Naive B cell (primary cell): ENCODE data around the gene FAM50A. TPM values are rescaled to one million over a fixed set of nuclear protein-coding genes. Genes with fewer than 3 reads are reported as not detected.

Experiments used
- ATAC-seq, 2 donors: fragments of 150-1000 bp; cut with Tn5 transposase; 2 replicates each; pipeline ENCODE4 v1.10.0; 2021; ENCODE audit warnings: low read depth in 2 of 2, mild to moderate bottlenecking in 2 of 2, moderate library complexity in 2 of 2
- DNase-seq: peaks from one replicate; pipeline ENCODE4 v3.0.0; 2022
- H3K27ac Mint-ChIP-seq, 6 donors: one replicate each; pipeline ENCODE4 v1.8.0; 2020 to 2022; ENCODE audit warnings: mild to moderate bottlenecking in 6 of 6, mixed read lengths in 6 of 6, moderate library complexity in 5 of 6, inconsistent platforms in 2 of 6
- H3K27me3 Mint-ChIP-seq, 3 donors: one replicate each; pipeline ENCODE4 v1.8.0; 2021 to 2022; ENCODE audit warnings: mixed read lengths in 3 of 3, mild to moderate bottlenecking in 1 of 3
- H3K36me3 Mint-ChIP-seq, 2 donors: one replicate each; pipeline ENCODE4 v1.8.0; 2020 to 2022; ENCODE audit warnings: mixed read lengths in 2 of 2, inconsistent platforms in 1 of 2, mild to moderate bottlenecking in 1 of 2
- H3K4me1 Mint-ChIP-seq, 3 donors: one replicate each; pipeline ENCODE4 v1.8.0; 2020 to 2022; ENCODE audit warnings: mixed read lengths in 3 of 3, inconsistent platforms in 1 of 3, mild to moderate bottlenecking in 1 of 3, moderate library complexity in 1 of 3
- H3K4me3 Mint-ChIP-seq, 8 donors: one replicate each; pipeline ENCODE4 v1.8.0; 2020 to 2022; ENCODE audit warnings: mild to moderate bottlenecking in 8 of 8, mixed read lengths in 8 of 8, moderate library complexity in 8 of 8, inconsistent platforms in 2 of 8
- H3K9me3 Mint-ChIP-seq, 7 donors: one replicate each; pipeline ENCODE4 v1.8.0; 2020 to 2022; ENCODE audit warnings: mixed read lengths in 7 of 7, mild to moderate bottlenecking in 5 of 7, inconsistent platforms in 2 of 7, moderate library complexity in 1 of 7
- polyA plus RNA-seq, 6 donors: library from polyadenylated mRNA; unstranded; fragments of 300-500 nt; fragmentation: Illumina TruSeq; gene quantifications; one replicate each; pipeline ENCODE4 v1.2.3, GENCODE V29; 2021; ENCODE audit warnings: low read depth in 6 of 6

FAM50A gene
- polyA plus RNA-seq, 6 donors from 2014 or later, result 23.8 to 35.2 (median 28.2) TPM

GRCh38 chrX:154448484-154448883, 4.5 kb downstream of the FAM50A start:
- Mint-ChIP-seq H3K36me3 (no peaks in the 10 kb centered on the region), H3K9me3 (no peaks in the 10 kb centered on the region), H3K27ac (no peak overlapping the region), H3K4me3 (peak overlapping the region in 1 of 8 donors; percentile 57), H3K27me3 (no peaks in the 10 kb centered on the region), H3K4me1 (peaks cover 5 to 10% (median 9%) of the 10 kb centered on the region in 3 donors)
- no peak for DNase-seq
- no peak for ATAC-seq

DNA sequence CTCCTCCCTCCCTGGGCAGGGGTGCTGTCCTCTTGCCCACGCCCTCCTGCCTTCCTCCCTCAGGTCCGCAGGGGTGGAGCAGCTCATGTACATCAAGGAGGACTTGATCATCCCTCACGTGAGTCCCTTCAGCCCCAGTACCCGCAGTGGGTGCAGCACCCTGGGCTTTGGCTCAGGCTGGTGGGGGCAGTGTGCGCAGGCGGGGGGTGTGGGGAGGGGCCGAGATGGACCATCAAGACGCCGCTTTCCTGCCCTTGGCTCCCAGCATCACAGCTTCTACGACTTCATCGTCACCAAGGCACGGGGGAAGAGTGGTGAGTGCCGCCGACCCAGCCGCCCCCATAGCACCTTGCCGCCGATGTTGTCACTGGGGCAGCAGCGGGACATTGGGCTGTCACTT, 5.7 kb downstream of the FAM50A start:
- H3K4me3 Mint-ChIP-seq, result peak overlapping the region in 1 of 8 donors; percentile 76
- DNase-seq, result no peak

DNA sequence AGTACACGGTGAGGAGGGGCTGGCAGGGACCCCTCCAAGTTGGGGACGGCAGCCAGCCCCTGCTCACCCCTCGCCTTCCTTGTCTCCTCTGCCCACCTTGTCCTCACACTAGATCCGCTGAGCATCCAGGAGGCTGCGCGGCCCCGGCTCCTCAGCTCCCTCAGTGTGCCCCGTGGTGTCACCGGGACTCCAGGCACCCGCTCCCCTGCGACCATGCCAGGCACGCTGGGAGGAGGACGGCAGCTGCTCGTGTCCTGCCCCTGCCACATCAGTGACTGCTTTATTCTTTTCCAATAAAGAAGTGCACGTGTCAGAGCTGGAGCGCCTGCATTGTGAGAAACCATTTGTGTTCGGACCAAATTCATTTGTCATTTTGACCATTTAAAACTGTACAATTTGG, 6.4 kb downstream of the FAM50A start:
- H3K36me3 Mint-ChIP-seq, result no peaks in the 10 kb centered on the region

More for the DNA sequence above, 5.7 kb downstream of the FAM50A start:
- Mint-ChIP-seq H3K27me3 (no peaks in the 10 kb centered on the region), H3K36me3 (no peaks in the 10 kb centered on the region), H3K4me1 (peaks cover 5 to 11% (median 6%) of the 10 kb centered on the region in 3 donors), H3K9me3 (peaks cover 0 to 2% (median 0%) of the 10 kb centered on the region in 7 donors), H3K27ac (no peak overlapping the region)
- no peak for ATAC-seq

DNA sequence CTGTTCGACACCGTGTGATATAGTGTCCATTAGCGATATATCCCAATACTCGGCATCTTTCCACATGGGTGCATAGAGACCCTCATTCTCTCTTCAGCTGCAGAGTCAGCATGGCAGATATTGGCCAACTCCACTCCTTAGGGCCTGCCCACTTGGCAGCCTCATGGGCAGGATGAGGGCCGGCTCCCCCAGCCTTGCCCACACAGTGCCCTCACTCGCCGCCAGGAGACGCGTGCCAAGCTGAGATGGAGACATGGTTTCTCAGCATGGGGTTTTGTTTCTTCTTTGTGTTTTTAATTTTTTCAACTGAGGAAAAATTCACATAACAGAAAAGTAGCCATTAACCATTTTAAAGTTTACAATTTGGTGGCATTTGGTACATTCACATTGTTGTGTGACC, 8.9 kb downstream of the FAM50A start:
- Mint-ChIP-seq H3K9me3 (peaks cover 0 to 7% (median 0%) of the 10 kb centered on the region in 7 donors), H3K4me3 (peak overlapping the region in 1 of 8 donors; percentile 12), H3K36me3 (no peaks in the 10 kb centered on the region), H3K4me1 (peaks cover 6 to 7% (median 6%) of the 10 kb centered on the region in 3 donors), H3K27me3 (no peaks in the 10 kb centered on the region), H3K27ac (peak overlapping the region in 1 of 6 donors; percentile 74)
- ATAC-seq (no peak), DNase-seq (no peak)

More for the DNA sequence above, 6.4 kb downstream of the FAM50A start:
- Mint-ChIP-seq H3K27ac (no peak overlapping the region), H3K9me3 (peaks cover 0 to 3% (median 0%) of the 10 kb centered on the region in 7 donors), H3K4me3 (no peak overlapping the region), H3K27me3 (no peaks in the 10 kb centered on the region), H3K4me1 (peaks cover 5 to 6% (median 6%) of the 10 kb centered on the region in 3 donors)
- no peak for DNase-seq
- ATAC-seq, result no peak

GRCh38 chrX:154457491-154458115, 13.7 kb downstream of the FAM50A start:
- Mint-ChIP-seq H3K4me3 (peak overlapping the region; percentile 86 to 97 (median 92)), H3K4me1 (peaks cover 11 to 28% (median 19%) of the 10 kb centered on the region in 3 donors), H3K9me3 (peaks cover 0 to 7% (median 0%) of the 10 kb centered on the region in 7 donors), H3K36me3 (no peaks in the 10 kb centered on the region), H3K27me3 (no peaks in the 10 kb centered on the region), H3K27ac (peak overlapping the region; percentile 69 to 97 (median 94))
- DNase-seq, result peak; percentile 73
- ATAC-seq, result peak; percentile 73 to 75

GRCh38 chrX:154458116-154458953, 14.4 kb downstream of the FAM50A start, which contains the start of gene PLXNA3:
Gene PLXNA3, plus strand, starts transcription at chrX:154458281. Its CDS starts 1,903 bp downstream, at chrX:154460184.
- no peaks in the 10 kb centered on the region for H3K36me3 Mint-ChIP-seq
- DNase-seq (peak; percentile 71), ATAC-seq (peak; percentile 79 to 82)
- peaks cover 11 to 28% (median 19%) of the 10 kb centered on the region in 3 donors for H3K4me1 Mint-ChIP-seq
- H3K9me3 Mint-ChIP-seq, result peaks cover 0 to 9% (median 0%) of the 10 kb centered on the region in 7 donors
- peak within 1 kb of the TSS; percentile 69 to 97 (median 94) for H3K27ac Mint-ChIP-seq
- H3K27me3 Mint-ChIP-seq, result no peaks in the 10 kb centered on the region
- peak within 1 kb of the TSS; percentile 86 to 97 (median 92) for H3K4me3 Mint-ChIP-seq

DNA sequence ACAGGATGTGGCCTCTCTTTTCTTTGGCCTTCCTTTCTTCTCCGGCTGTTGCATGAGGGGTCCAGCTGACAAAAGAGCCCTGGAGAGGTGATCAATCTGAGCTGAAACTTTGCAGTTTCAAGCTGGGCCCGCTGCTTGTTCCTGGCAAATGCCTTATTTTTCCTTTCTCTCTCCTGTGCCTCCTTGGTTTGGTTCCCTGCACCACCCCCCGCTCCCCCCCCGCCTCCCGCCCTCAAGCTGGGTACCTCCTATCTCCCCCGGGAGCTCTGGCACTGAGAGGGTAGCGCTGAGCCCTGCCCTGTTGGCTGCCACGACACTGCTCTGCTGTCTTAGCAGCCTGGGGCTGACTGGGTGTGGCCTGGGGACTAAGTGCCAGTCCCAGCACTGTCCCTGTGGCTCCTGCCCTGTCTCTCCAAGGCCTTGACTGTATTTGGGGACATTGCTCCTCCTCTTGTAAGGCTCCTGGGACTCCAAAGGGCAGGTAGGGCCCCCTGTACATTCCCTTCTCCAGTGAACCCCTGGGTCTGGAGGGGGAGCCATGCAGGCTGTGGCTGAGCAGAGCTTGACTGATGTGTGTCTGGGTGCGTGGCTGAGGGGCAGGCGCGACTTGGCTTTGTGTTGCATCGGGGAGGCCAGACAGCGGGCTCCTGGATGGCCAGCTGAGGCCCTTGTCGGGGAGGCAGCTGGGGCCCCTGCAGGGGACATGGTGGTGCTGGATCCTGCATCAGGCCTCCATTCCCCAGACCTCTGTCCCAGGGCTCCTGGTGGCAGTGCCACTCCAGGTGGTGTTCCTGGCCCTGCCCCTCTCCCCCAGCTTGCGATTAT, 15.2 kb downstream of the FAM50A start:
- peak overlapping the region; percentile 74 to 89 (median 84) for H3K4me3 Mint-ChIP-seq
- peaks cover 0 to 9% (median 0%) of the 10 kb centered on the region in 7 donors for H3K9me3 Mint-ChIP-seq
- no peaks in the 10 kb centered on the region for H3K27me3 Mint-ChIP-seq
- DNase-seq (no peak), ATAC-seq (peak in 1 of 2 donors; percentile 14)
- H3K36me3 Mint-ChIP-seq, result no peaks in the 10 kb centered on the region
- H3K27ac Mint-ChIP-seq, result peak overlapping the region in 4 of 6 donors; percentile 25 to 76 (median 64)
- peaks cover 11 to 28% (median 19%) of the 10 kb centered on the region in 3 donors for H3K4me1 Mint-ChIP-seq

DNA sequence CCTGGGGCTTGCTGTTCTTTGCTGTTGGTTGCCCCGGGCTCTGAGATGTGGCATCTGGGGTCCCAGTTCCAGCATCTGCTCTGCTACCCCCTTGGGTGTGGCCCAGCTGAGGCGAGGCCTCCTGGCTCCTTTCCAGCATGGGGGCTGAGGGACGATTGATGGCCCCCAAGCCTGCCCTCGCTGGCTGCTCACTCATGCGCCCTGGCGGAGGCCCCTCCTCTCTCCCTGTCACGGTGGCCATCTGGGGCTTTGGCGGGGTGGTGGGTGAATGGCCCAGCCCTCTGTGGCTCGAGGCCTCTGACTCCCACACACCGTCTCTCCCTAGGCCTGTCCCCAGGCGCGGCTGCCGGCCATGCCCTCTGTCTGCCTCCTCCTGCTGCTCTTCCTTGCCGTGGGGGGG, 15.9 kb downstream of the FAM50A start:
- H3K9me3 Mint-ChIP-seq, result peaks cover 0 to 9% (median 0%) of the 10 kb centered on the region in 7 donors
- peaks cover 9 to 28% (median 19%) of the 10 kb centered on the region in 3 donors for H3K4me1 Mint-ChIP-seq
- DNase-seq (no peak), ATAC-seq (no peak)
- no peaks in the 10 kb centered on the region for H3K27me3 Mint-ChIP-seq
- peak overlapping the region in 7 of 8 donors; percentile 29 to 89 (median 73) for H3K4me3 Mint-ChIP-seq
- no peaks in the 10 kb centered on the region for H3K36me3 Mint-ChIP-seq
- no peak overlapping the region for H3K27ac Mint-ChIP-seq

- H3K4me1 Mint-ChIP-seq, result peaks cover 9 to 28% (median 19%) of the 10 kb centered on the region in 3 donors
- no peak overlapping the region for H3K27ac Mint-ChIP-seq
- H3K4me3 Mint-ChIP-seq, result peak overlapping the region in 5 of 8 donors; percentile 5 to 74 (median 51)
- H3K36me3 Mint-ChIP-seq, result no peaks in the 10 kb centered on the region
- no peak for ATAC-seq
- H3K27me3 Mint-ChIP-seq, result no peaks in the 10 kb centered on the region
- peaks cover 0 to 7% (median 0%) of the 10 kb centered on the region in 7 donors for H3K9me3 Mint-ChIP-seq
- no peak for DNase-seq
Observed at GRCh38 chrX:154460326-154460725, 16.4 kb downstream of the FAM50A start.

DNA sequence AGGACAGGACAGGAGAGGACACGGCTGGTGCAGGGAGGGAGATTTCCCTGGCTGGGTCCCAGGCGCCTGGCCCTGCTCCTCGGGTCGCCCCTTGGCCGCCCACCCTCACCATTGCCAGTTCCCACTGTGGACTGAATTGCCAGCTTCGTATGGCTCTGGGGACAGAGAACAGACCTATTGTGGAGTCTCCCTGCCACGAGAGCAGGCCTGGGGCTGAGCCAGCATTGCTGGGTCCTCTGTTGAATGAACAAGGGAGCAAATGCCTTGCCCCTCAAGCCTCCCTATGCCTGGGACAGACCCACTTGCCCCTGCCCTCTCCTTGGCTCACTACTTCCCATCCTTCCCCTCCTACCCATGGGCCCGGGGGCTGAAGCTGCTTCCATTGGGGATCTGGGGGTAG, 18.5 kb downstream of the FAM50A start:
- DNase-seq (no peak), ATAC-seq (no peak)

DNA sequence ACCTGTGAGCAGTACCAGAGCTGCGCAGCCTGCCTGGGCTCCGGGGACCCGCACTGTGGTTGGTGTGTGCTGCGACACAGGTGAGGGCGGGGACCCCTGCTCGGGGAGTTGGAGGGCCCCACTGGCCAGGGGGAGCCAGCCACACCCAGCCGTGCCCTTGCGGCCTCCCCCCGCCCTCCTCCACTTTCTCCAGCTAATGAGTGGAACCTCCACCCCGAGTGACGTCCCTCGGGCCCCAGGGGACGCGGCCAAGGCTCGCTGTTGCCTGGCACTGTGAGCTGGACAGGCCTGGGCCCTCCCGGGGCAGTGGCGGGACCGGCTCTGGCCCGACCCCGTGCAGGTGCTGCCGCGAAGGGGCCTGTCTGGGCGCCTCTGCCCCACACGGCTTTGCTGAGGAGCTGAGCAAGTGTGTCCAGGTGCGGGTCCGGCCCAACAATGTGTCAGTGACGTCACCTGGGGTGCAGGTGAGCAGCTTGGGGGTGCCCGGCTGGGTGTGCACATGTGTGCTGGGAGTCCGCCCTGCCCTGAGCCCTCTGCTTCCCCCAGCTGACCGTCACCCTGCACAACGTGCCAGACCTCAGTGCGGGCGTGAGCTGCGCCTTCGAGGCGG, 19.8 kb downstream of the FAM50A start:
- Mint-ChIP-seq H3K36me3 (no peaks in the 10 kb centered on the region), H3K4me1 (peaks cover 4 to 21% (median 14%) of the 10 kb centered on the region in 3 donors), H3K4me3 (no peak overlapping the region)

More for the DNA sequence above, 18.5 kb downstream of the FAM50A start:
- peaks cover 6 to 24% (median 16%) of the 10 kb centered on the region in 3 donors for H3K4me1 Mint-ChIP-seq
- H3K27me3 Mint-ChIP-seq, result no peaks in the 10 kb centered on the region
- peaks cover 0 to 3% (median 0%) of the 10 kb centered on the region in 7 donors for H3K9me3 Mint-ChIP-seq
- no peaks in the 10 kb centered on the region for H3K36me3 Mint-ChIP-seq
- no peak overlapping the region for H3K27ac Mint-ChIP-seq
- H3K4me3 Mint-ChIP-seq, result no peak overlapping the region

GRCh38 chrX:154464806-154465365, 20.9 kb downstream of the FAM50A start:
- no peak overlapping the region for H3K4me3 Mint-ChIP-seq
- H3K9me3 Mint-ChIP-seq, result peaks cover 0 to 2% (median 0%) of the 10 kb centered on the region in 7 donors
- H3K36me3 Mint-ChIP-seq, result no peaks in the 10 kb centered on the region
- H3K4me1 Mint-ChIP-seq, result peaks cover 0 to 12% (median 10%) of the 10 kb centered on the region in 3 donors
- ATAC-seq, result no peak
- no peak overlapping the region for H3K27ac Mint-ChIP-seq
- DNase-seq, result no peak
- H3K27me3 Mint-ChIP-seq, result no peaks in the 10 kb centered on the region

More for the DNA sequence above, 19.8 kb downstream of the FAM50A start:
- Mint-ChIP-seq H3K9me3 (peaks cover 0 to 2% (median 0%) of the 10 kb centered on the region in 7 donors), H3K27ac (peak overlapping the region in 1 of 6 donors; percentile 21), H3K27me3 (no peaks in the 10 kb centered on the region)
- ATAC-seq (no peak), DNase-seq (no peak)
